Type B pancreatic cell (in vitro differentiated cells): Measurements from ENCODE around the gene MYCBP2. TPM values are rescaled to one million over a fixed set of nuclear protein-coding genes. Genes with fewer than 3 reads are reported as not detected.

Experiments
- DNase-seq: peaks from one replicate; pipeline ENCODE4 v3.0.0; 2021; ENCODE audit warnings: mixed read lengths; ENCODE audit not compliant: unreplicated experiment; ENCODE audit errors: extremely low spot score
- H3K27ac Mint-ChIP-seq: 2 replicates; pipeline ENCODE4 v1.8.0; 2021; ENCODE audit warnings: mild to moderate bottlenecking, mixed read lengths
- H3K27me3 Mint-ChIP-seq: 2 replicates; pipeline ENCODE4 v1.8.0; 2021; ENCODE audit warnings: mixed read lengths
- H3K36me3 Mint-ChIP-seq: 2 replicates; pipeline ENCODE4 v1.8.0; 2021; ENCODE audit warnings: mixed read lengths
- H3K4me1 Mint-ChIP-seq: one replicate; pipeline ENCODE4 v1.8.0; 2021; ENCODE audit warnings: mixed read lengths; ENCODE audit not compliant: unreplicated experiment
- H3K4me3 Mint-ChIP-seq: 2 replicates; pipeline ENCODE4 v1.8.0; 2021; ENCODE audit warnings: mild to moderate bottlenecking, mixed read lengths
- H3K9me3 Mint-ChIP-seq: 2 replicates; pipeline ENCODE4 v1.8.0; 2021; ENCODE audit warnings: mixed read lengths
- CTCF ChIP-seq: fragments of 200-600 bp; sonication (generic); conservative IDR thresholded peaks from 2 replicates; pipeline ENCODE4 v1.5.0; 2021; ENCODE audit warnings: antibody characterized with exemption, mild to moderate bottlenecking
- total RNA-seq: library from RNA; stranded (reverse); gene quantifications from 2 replicates; pipeline ENCODE4 v1.2.1, GENCODE V29; 2021; ENCODE audit warnings: low replicate concordance

MYCBP2 gene
- total RNA-seq, 1 donor from 2014 or later, result 71.7 TPM

GRCh38 chr13:77310161-77310560 is 16.7 kb downstream of the MYCBP2 start:
- Mint-ChIP-seq H3K27ac (no peak overlapping the region), H3K27me3 (no peaks in the 10 kb centered on the region), H3K4me1 (peaks cover 41% of the 10 kb centered on the region), H3K4me3 (no peak overlapping the region), H3K9me3 (peaks cover 12% of the 10 kb centered on the region), H3K36me3 (peaks cover 8% of the 10 kb centered on the region)
- DNase-seq, result no peak
- no peak for TF ChIP-seq CTCF

GRCh38 chr13:77309254-77309653 is 17.6 kb downstream of the MYCBP2 start:
- peaks cover 12% of the 10 kb centered on the region for H3K9me3 Mint-ChIP-seq
- no peak overlapping the region for H3K27ac Mint-ChIP-seq
- no peak for DNase-seq
- H3K27me3 Mint-ChIP-seq, result no peaks in the 10 kb centered on the region
- no peak for TF ChIP-seq CTCF
- H3K36me3 Mint-ChIP-seq, result peaks cover 8% of the 10 kb centered on the region
- no peak overlapping the region for H3K4me3 Mint-ChIP-seq
- peaks cover 37% of the 10 kb centered on the region for H3K4me1 Mint-ChIP-seq

GRCh38 chr13:77306458-77306857 is 20.4 kb downstream of the MYCBP2 start:
- Mint-ChIP-seq H3K36me3 (peaks cover 8% of the 10 kb centered on the region), H3K9me3 (peaks cover 9% of the 10 kb centered on the region), H3K4me3 (no peak overlapping the region), H3K27ac (no peak overlapping the region), H3K4me1 (peaks cover 31% of the 10 kb centered on the region), H3K27me3 (no peaks in the 10 kb centered on the region)
- TF ChIP-seq CTCF, result no peak
- DNase-seq, result no peak

GRCh38 chr13:77305266-77305665 is 21.6 kb downstream of the MYCBP2 start:
- Mint-ChIP-seq H3K27ac (no peak overlapping the region), H3K4me3 (no peak overlapping the region), H3K27me3 (no peaks in the 10 kb centered on the region), H3K9me3 (peaks cover 9% of the 10 kb centered on the region), H3K36me3 (peaks cover 4% of the 10 kb centered on the region), H3K4me1 (peaks cover 33% of the 10 kb centered on the region)
- DNase-seq, result no peak
- no peak for TF ChIP-seq CTCF

- Mint-ChIP-seq H3K36me3 (peaks cover 4% of the 10 kb centered on the region), H3K9me3 (no peaks in the 10 kb centered on the region), H3K4me3 (no peak overlapping the region), H3K4me1 (peaks cover 25% of the 10 kb centered on the region), H3K27me3 (no peaks in the 10 kb centered on the region), H3K27ac (no peak overlapping the region)
- no peak for TF ChIP-seq CTCF
- DNase-seq, result no peak
Observed at GRCh38 chr13:77300176-77301037, 26.5 kb downstream of the MYCBP2 start.
